Esophagus squamous epithelium (tissue), 5 donors: Measurements from ENCODE around the gene MTREX. TPM values are rescaled to one million over a fixed set of nuclear protein-coding genes. Genes with fewer than 3 reads are reported as not detected.

Experiments
- DNase-seq: peaks from one replicate; lab custom pipeline; 2025; lab: John Stamatoyannopoulos, UW
- H3K27ac ChIP-seq, 4 donors: fragments of 200-600 bp; sonication (generic); one replicate each; pipeline ENCODE4 v1.5.1; 2016 to 2019; ENCODE audit warnings: mild to moderate bottlenecking in 1 of 4
- H3K27me3 ChIP-seq, 4 donors: fragments of 200-600 bp; sonication (generic); 1 replicate in 3 of 4; 2 replicates in 1 of 4; pipeline versions ENCODE4 v1.5.1 to v1.6.0; 2017 to 2021; ENCODE audit warnings: antibody characterized with exemption in 1 of 4
- H3K36me3 ChIP-seq, 3 donors: fragments of 200-600 bp; sonication (generic); one replicate each; pipeline ENCODE4 v1.5.1; 2016 to 2019
- H3K4me1 ChIP-seq, 3 donors: fragments of 200-600 bp; sonication (generic); one replicate each; pipeline ENCODE4 v1.5.1; 2017 to 2019
- H3K4me3 ChIP-seq, 4 donors: fragments of 200-600 bp; sonication (generic); 1 replicate in 3 of 4; 2 replicates in 1 of 4; pipeline ENCODE4 v1.5.1; 2016 to 2019; ENCODE audit warnings: mild to moderate bottlenecking in 2 of 4, moderate library complexity in 1 of 4
- H3K9me3 ChIP-seq, 3 donors: fragments of 200-600 bp; sonication (generic); one replicate each; pipeline ENCODE4 v1.5.1; 2016 to 2019
- POLR2A ChIP-seq, 4 donors: fragments of 450-650 bp; IDR thresholded peaks; one replicate each; pipeline ENCODE4 v1.6.1; 2017; ENCODE audit warnings: antibody characterized with exemption in 4 of 4, mild to moderate bottlenecking in 4 of 4, moderate library complexity in 3 of 4
- WGBS, 2 donors: methylation state at CpG; one replicate each; pipeline ENCODE4 v1.1.5; 2018; 5-methylcytosine and 5-hydroxymethylcytosine counted together
- intact Hi-C: fragments of 100-400 bp; cut with DNase I; formaldehyde crosslinking; loops from one replicate; pipeline ENCODE4 v1.15.0; 2022
- total RNA-seq, 4 donors: library from RNA; depleted of rRNA; stranded (reverse); fragments of >200 nt; gene quantifications; one replicate each; pipeline ENCODE4 v1.1.0, GENCODE V29; 2016
- TF ChIP-seq, protein P1 (sequence below), 6 experiments: fragments of 450-650 bp in 4 of 6; fragments of 200-600 bp in 2 of 6; sonication (generic) in 2 of 6; IDR thresholded peaks; one replicate each; pipeline ENCODE4 v1.5.1; 2016 to 2019; ENCODE audit warnings: antibody characterized with exemption in 6 of 6, mild to moderate bottlenecking in 4 of 6, moderate library complexity in 4 of 6
- donor health status: DM: yes; HTN: yes; CAD: no.

Gene MTREX
- total RNA-seq, 4 donors from 2014 or later = 63.9 to 79.3 (median 72.2) TPM

DNA sequence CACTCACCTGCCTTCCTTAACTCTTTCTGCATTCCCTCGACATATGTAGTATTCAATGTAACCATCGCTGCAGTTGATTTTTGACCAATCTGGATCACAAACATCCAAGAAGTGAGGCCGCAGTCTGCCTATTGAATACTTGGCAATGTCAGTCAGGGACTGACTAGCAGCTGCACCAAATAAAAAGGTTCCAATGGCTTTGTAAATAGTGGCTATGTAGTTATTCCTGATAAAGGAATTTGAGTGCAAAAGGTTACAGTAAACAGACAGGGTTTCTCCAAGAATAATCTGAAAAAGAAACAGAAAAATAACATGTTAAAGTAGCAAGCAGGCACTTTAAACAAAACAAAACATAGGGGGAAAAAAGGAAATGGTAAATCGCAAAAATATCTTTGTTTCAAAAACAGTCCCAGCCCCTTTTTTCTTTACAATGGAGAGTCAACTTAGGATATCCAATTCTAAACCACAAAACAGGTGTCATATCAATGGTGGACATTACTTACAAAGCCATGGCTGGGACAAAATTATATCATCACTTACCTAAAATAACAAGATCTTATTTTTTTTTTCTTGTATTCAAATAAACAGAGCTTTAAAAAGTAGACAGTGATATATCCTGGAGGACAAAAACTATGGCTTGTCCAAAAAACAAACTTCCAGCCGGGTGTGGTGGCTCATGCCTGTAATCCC lies 160.2 kb downstream of the MTREX start:
- intact Hi-C loops = no loop called here
- 66 to 75% methylated on average over 5 of the region's 5 CpGs for WGBS, 2 donors
- TF ChIP-seq, protein P1, sequence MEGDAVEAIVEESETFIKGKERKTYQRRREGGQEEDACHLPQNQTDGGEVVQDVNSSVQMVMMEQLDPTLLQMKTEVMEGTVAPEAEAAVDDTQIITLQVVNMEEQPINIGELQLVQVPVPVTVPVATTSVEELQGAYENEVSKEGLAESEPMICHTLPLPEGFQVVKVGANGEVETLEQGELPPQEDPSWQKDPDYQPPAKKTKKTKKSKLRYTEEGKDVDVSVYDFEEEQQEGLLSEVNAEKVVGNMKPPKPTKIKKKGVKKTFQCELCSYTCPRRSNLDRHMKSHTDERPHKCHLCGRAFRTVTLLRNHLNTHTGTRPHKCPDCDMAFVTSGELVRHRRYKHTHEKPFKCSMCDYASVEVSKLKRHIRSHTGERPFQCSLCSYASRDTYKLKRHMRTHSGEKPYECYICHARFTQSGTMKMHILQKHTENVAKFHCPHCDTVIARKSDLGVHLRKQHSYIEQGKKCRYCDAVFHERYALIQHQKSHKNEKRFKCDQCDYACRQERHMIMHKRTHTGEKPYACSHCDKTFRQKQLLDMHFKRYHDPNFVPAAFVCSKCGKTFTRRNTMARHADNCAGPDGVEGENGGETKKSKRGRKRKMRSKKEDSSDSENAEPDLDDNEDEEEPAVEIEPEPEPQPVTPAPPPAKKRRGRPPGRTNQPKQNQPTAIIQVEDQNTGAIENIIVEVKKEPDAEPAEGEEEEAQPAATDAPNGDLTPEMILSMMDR (IDR thresholded peaks at IDR 0.05) = no peak
- TF ChIP-seq POLR2A (IDR thresholded peaks at IDR 0.05) = no peak
- H3K27me3 ChIP-seq = no peaks in the 10 kb centered on the region
- no peaks in the 10 kb centered on the region for H3K9me3 ChIP-seq
- H3K36me3 ChIP-seq = peaks cover 0 to 17% (median 0%) of the 10 kb centered on the region in 3 donors
- DNase-seq = no peak
- no peak overlapping the region for H3K4me3 ChIP-seq
- peak overlapping the region in 2 of 4 donors; percentile 22 to 26 for H3K27ac ChIP-seq
- H3K4me1 ChIP-seq = peaks cover 0 to 17% (median 0%) of the 10 kb centered on the region in 3 donors

DNA sequence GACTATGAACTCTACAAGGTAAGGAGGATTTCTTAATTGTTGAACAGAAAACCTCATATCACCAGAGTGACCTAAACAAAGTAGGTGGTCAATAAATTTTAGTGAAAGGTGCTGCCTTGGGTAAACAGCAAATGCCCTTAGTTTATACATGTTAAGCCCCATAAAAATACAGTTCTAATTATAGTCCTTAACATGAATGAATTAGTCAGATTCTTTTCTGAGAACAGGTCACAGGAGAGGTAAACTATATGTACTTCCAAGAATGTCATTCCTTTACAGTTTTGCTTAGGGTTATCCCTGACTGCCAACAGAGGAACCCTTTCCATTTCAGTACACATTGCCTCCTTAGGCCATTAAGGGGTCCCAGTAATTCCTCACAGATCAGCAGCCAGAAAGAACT lies 162.1 kb downstream of the MTREX start:
- Histone ChIP-seq H3K27ac (no peak overlapping the region), H3K36me3 (peaks cover 0 to 16% (median 0%) of the 10 kb centered on the region in 3 donors), H3K9me3 (no peaks in the 10 kb centered on the region), H3K4me1 (peaks cover 0 to 17% (median 0%) of the 10 kb centered on the region in 3 donors), H3K4me3 (no peak overlapping the region), H3K27me3 (no peaks in the 10 kb centered on the region)
- DNase-seq = no peak
- intact Hi-C loops = no loop called here
- no peak for TF ChIP-seq POLR2A (IDR thresholded peaks at IDR 0.05)
- TF ChIP-seq, protein P1 (IDR thresholded peaks at IDR 0.05) = no peak

DNA sequence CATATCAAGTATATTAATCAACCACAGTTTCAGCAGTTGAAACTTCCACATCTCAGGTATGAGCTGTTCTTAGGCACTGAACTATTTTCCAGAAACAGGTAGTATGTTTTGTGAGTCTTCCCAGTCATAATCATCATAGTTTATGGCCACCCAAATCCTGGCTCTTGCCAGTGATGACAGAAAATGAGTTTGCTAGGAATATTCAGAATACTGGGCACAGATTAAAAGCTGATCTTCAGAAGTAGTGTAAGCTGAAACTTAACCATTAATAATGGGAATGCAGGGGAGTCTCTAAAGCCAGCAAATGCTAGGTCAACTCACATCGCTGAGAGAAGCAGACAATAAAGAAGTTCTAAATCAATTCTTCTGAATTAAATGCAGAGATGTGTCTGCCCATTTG lies 162.5 kb downstream of the MTREX start:
- H3K27ac ChIP-seq = no peak overlapping the region
- TF ChIP-seq, protein P1 (IDR thresholded peaks at IDR 0.05) = no peak
- TF ChIP-seq POLR2A (IDR thresholded peaks at IDR 0.05) = no peak
- 92 to 96% methylated on average over 1 of the region's 1 CpG for WGBS, 2 donors
- no peak overlapping the region for H3K4me3 ChIP-seq
- DNase-seq = no peak
- intact Hi-C loops = no loop called here
- H3K36me3 ChIP-seq = peaks cover 0 to 16% (median 0%) of the 10 kb centered on the region in 3 donors
- peaks cover 0 to 17% (median 0%) of the 10 kb centered on the region in 3 donors for H3K4me1 ChIP-seq
- H3K9me3 ChIP-seq = no peaks in the 10 kb centered on the region
- no peaks in the 10 kb centered on the region for H3K27me3 ChIP-seq

DNA sequence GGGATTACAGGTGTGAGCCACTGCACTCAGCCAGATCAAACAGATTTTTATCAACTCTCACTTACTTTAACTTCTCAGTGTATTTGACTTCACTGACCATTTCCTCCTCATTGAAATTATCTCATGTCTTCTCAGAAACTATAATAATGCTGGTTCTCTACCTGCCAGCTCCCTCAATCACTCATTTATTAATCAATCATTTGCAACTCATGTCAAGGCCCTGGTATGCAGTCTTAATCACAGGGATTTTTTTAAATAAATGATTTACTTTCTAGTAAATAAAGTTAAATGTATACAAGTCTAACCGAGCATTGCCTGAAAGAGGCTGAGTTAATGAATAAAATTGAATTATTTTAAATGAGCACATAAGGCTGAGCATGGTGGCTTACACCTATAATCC lies 163.7 kb downstream of the MTREX start:
- Histone ChIP-seq H3K4me1 (peaks cover 0 to 17% (median 0%) of the 10 kb centered on the region in 3 donors), H3K36me3 (peaks cover 0 to 9% (median 0%) of the 10 kb centered on the region in 3 donors), H3K27ac (no peak overlapping the region), H3K27me3 (no peaks in the 10 kb centered on the region), H3K4me3 (no peak overlapping the region), H3K9me3 (no peaks in the 10 kb centered on the region)
- TF ChIP-seq, protein P1 (IDR thresholded peaks at IDR 0.05) = no peak
- no peak for TF ChIP-seq POLR2A (IDR thresholded peaks at IDR 0.05)
- no peak for DNase-seq
- intact Hi-C loops = no loop called here
- 53 to 75% methylated on average over 1 of the region's 1 CpG for WGBS, 2 donors

DNA sequence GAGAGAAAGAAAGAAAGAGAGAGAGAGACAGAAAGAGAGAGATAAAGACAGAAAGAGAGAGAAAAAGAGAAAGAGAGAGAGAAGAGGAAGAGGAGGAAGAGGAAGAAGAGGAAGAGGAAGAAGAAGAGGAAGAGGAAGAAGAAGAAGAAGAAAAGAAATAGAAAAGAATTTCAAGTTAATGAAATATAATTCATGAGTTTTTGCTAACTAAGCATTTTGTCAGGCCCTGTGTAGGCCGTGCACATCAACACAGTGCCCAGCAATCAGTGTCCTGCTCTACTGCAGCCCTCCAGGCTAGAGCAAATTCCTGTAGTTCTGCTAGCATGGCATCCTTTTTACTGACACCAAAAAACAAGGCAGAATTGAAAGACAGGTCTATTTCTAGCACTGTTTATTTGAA lies 164.9 kb downstream of the MTREX start:
- Histone ChIP-seq H3K9me3 (no peaks in the 10 kb centered on the region), H3K27ac (no peak overlapping the region), H3K4me1 (peaks cover 0 to 11% (median 0%) of the 10 kb centered on the region in 3 donors), H3K27me3 (no peaks in the 10 kb centered on the region), H3K4me3 (no peak overlapping the region), H3K36me3 (peaks cover 0 to 6% (median 0%) of the 10 kb centered on the region in 3 donors)
- no peak for TF ChIP-seq POLR2A (IDR thresholded peaks at IDR 0.05)
- TF ChIP-seq, protein P1 (IDR thresholded peaks at IDR 0.05) = no peak
- intact Hi-C loops = no loop called here
- WGBS, 2 donors = 92% methylated on average over 1 of the region's 1 CpG
- DNase-seq = no peak
